ENCODE results near the gene NOX5. TPM values are rescaled to one million over a fixed set of nuclear protein-coding genes. Genes with fewer than 3 reads are reported as not detected.

Gene NOX5
- total RNA-seq, 2 experiments from 2014 or later = not detected

DNA sequence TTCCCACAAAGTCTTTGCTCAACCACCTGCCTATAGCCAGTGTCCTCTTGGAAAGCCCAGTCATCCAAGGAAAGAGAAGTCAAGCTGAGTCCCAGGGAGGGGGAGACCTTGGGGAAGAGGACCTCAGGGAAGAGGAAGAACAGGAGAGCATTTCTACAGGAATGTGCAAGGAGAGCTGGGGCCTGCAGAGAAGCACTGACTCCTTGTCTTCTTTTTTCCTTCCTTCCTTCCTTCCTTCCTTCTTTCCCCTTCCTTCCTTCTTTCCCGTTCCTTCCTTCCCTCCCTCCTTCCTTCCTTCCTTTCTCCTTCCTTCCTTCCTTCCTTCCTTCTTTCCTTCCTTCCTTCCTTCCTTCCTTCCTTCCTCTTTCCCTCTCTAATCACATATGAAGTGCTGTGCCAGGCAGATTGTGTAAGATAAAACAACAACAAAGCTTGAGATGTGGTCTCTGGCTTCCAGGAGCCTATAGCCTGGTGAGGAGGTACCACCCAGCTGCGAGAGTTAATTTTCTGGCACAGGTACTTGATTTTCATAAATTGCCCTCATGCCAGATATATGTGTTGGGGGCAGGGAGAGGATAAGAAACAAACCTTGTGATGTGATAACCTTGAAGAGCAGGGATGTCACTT, 70.0 kb downstream of the NOX5 start:
- no peak for ATAC-seq (ENCODE audit: poor library complexity)
- Mint-ChIP-seq H3K27ac (no peak overlapping the region), H3K27me3 (peaks cover 11% of the 10 kb centered on the region), H3K9me3 (no peaks in the 10 kb centered on the region), H3K4me3 (no peak overlapping the region), H3K4me1 (ENCODE audit: low read depth) (peaks cover 5% of the 10 kb centered on the region), H3K36me3 (ENCODE audit: low read depth) (no peaks in the 10 kb centered on the region)
- TF ChIP-seq CTCF (IDR thresholded peaks at IDR 0.05) = no peak
- peaks cover 0 to 4% of the 10 kb centered on the region in 2 experiments for H3K27me3 ChIP-seq (ENCODE audit: control insufficient read depth in 1 of 2, insufficient read depth in 2 of 2, low read length in 2 of 2)
- CTCF ChIA-PET = no interaction called here
- H3K36me3 ChIP-seq (ENCODE audit: insufficient read depth, low read length) = no peaks in the 10 kb centered on the region
- H3K9me3 ChIP-seq (ENCODE audit: control insufficient read depth in 1 of 2, insufficient read depth in 1 of 2, low read length in 2 of 2) = no peaks in the 10 kb centered on the region
- H3K27ac ChIP-seq (ENCODE audit: low read depth in 1 of 2, low read length in 2 of 2) = no peak overlapping the region
- no peak for DNase-seq
- H3K4me3 ChIP-seq (ENCODE audit: low read length) = no peak overlapping the region
- no peaks in the 10 kb centered on the region for H3K4me1 ChIP-seq (ENCODE audit: insufficient read depth, low read length)
- intact Hi-C loops (cut with DNase I, micrococcal nuclease) = no loop called here
- POLR2A ChIA-PET = no interaction called here

DNA sequence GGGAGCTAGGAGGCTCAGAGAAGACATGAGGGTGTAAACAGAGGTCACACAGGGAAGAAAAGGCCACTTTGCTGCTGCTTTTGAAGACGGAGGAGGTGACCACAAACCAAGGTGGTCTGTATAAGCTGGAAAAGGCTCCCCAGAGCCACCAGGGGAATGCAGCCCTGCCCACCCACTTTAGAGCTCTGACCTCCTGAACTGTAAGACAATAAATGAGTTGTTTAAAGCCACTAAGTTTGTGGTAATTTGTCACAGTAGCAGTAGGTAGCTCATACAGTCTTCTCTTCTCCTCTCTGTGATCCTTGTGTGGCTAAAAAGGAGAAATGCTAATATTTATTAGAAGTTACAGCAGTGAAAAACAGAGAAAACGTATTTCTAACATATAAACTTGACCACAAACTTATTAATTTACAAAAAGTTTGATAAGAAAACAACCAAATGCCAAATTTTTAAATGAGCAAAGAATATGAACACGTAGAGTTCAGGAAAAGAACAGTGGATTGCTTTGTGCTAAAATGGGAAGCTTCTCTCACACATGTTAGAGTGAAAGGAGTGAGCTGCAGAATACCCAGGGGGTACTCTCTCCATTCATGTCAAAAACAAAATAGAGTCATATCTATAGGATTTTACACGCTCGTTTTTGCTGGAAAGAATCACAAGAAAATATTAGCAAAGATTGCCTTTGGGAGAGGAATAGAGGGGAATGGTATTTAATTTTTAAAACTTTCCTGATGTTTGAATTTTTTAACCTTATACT, 71.0 kb downstream of the NOX5 start:
- Histone ChIP-seq H3K27me3 (ENCODE audit: control insufficient read depth in 1 of 2, insufficient read depth in 2 of 2, low read length in 2 of 2) (peaks cover 0 to 4% of the 10 kb centered on the region in 2 experiments), H3K4me3 (ENCODE audit: low read length) (no peak overlapping the region), H3K4me1 (ENCODE audit: insufficient read depth, low read length) (no peaks in the 10 kb centered on the region), H3K9me3 (ENCODE audit: control insufficient read depth in 1 of 2, insufficient read depth in 1 of 2, low read length in 2 of 2) (no peaks in the 10 kb centered on the region), H3K36me3 (ENCODE audit: insufficient read depth, low read length) (no peaks in the 10 kb centered on the region), H3K27ac (ENCODE audit: low read depth in 1 of 2, low read length in 2 of 2) (no peak overlapping the region)
- TF ChIP-seq CTCF (IDR thresholded peaks at IDR 0.05) = no peak
- peaks cover 11% of the 10 kb centered on the region for H3K27me3 Mint-ChIP-seq
- POLR2A ChIA-PET = no interaction called here
- DNase-seq (no peak), ATAC-seq (ENCODE audit: poor library complexity) (no peak)
- CTCF ChIA-PET = interaction anchor here (0.6 kb wide), 1 partner anchor 507 kb away, joined by 3 read pairs; no protein-coding TSS in a partner anchor
- H3K36me3 Mint-ChIP-seq (ENCODE audit: low read depth) = no peaks in the 10 kb centered on the region
- H3K4me1 Mint-ChIP-seq (ENCODE audit: low read depth) = peaks cover 5% of the 10 kb centered on the region
- no peaks in the 10 kb centered on the region for H3K9me3 Mint-ChIP-seq
- no peak overlapping the region for H3K27ac Mint-ChIP-seq
- intact Hi-C loops (cut with DNase I, micrococcal nuclease) = no loop called here
- H3K4me3 Mint-ChIP-seq = no peak overlapping the region

GRCh38 chr15:69086427-69087204, 72.1 kb downstream of the NOX5 start:
- intact Hi-C loops (cut with DNase I, micrococcal nuclease) = no loop called here
- H3K36me3 ChIP-seq (ENCODE audit: insufficient read depth, low read length) = no peaks in the 10 kb centered on the region
- no peak overlapping the region for H3K27ac ChIP-seq (ENCODE audit: low read depth in 1 of 2, low read length in 2 of 2)
- POLR2A ChIA-PET = no interaction called here
- no peak for DNase-seq
- H3K4me3 ChIP-seq (ENCODE audit: low read length) = no peak overlapping the region
- no peak for ATAC-seq (ENCODE audit: poor library complexity)
- Mint-ChIP-seq H3K27ac (no peak overlapping the region), H3K36me3 (ENCODE audit: low read depth) (no peaks in the 10 kb centered on the region), H3K27me3 (peaks cover 8% of the 10 kb centered on the region), H3K9me3 (no peaks in the 10 kb centered on the region), H3K4me1 (ENCODE audit: low read depth) (peaks cover 5% of the 10 kb centered on the region), H3K4me3 (no peak overlapping the region)
- no peaks in the 10 kb centered on the region for H3K4me1 ChIP-seq (ENCODE audit: insufficient read depth, low read length)
- no peaks in the 10 kb centered on the region for H3K9me3 ChIP-seq (ENCODE audit: control insufficient read depth in 1 of 2, insufficient read depth in 1 of 2, low read length in 2 of 2)
- no peak for TF ChIP-seq CTCF (IDR thresholded peaks at IDR 0.05)
- peaks cover 0 to 8% of the 10 kb centered on the region in 2 experiments for H3K27me3 ChIP-seq (ENCODE audit: control insufficient read depth in 1 of 2, insufficient read depth in 2 of 2, low read length in 2 of 2)
- CTCF ChIA-PET = no interaction called here

All from CD4-positive, alpha-beta T cell (primary cell).